Large intestine (tissue), 3 donors: ENCODE results near the gene LRRC52. TPM values are rescaled to one million over a fixed set of nuclear protein-coding genes. Genes with fewer than 3 reads are reported as not detected.
A peak's percentile ranks its signal among the peaks of the same experiment; 100 is the strongest.

Experiments
- DNase-seq, 2 donors: peaks; one replicate each; pipeline versions ENCODE4 v3.0.0 to v3.0.0-alpha.2; 2013
- H3K27ac ChIP-seq: one replicate; pipeline ENCODE4 v1.5.1; 2013; ENCODE audit warnings: low read length
- H3K27me3 ChIP-seq: 2 replicates; pipeline ENCODE4 v1.6.1; 2013; ENCODE audit warnings: low read length; ENCODE audit not compliant: control insufficient read depth, insufficient read depth
- H3K36me3 ChIP-seq: 2 replicates; pipeline ENCODE4 v1.6.1; 2013; ENCODE audit warnings: low read length; ENCODE audit not compliant: control insufficient read depth, insufficient read depth
- H3K4me1 ChIP-seq: one replicate; pipeline ENCODE4 v1.6.1; 2013; ENCODE audit warnings: low read length; ENCODE audit not compliant: control insufficient read depth, insufficient read depth
- H3K4me3 ChIP-seq: one replicate; pipeline ENCODE4 v1.5.1; 2013; ENCODE audit warnings: low read length
- H3K9me3 ChIP-seq: one replicate; pipeline ENCODE4 v1.6.1; 2013; ENCODE audit warnings: mild to moderate bottlenecking, low read depth, low read length, moderate library complexity; ENCODE audit not compliant: control insufficient read depth
- WGBS: methylation state at CpG from one replicate; pipeline ENCODE4 v1.1.5; 2013; ENCODE audit warnings: low lambda C conversion rate; ENCODE audit not compliant: insufficient coverage; 5-methylcytosine and 5-hydroxymethylcytosine counted together
- polyA plus RNA-seq: library from polyadenylated mRNA; unstranded; fragments of 120-200 nt; gene quantifications from one replicate; pipeline ENCODE4 v1.2.1, GENCODE V29; 2013

LRRC52 gene
- polyA plus RNA-seq, 1 donor = not detected

DNA sequence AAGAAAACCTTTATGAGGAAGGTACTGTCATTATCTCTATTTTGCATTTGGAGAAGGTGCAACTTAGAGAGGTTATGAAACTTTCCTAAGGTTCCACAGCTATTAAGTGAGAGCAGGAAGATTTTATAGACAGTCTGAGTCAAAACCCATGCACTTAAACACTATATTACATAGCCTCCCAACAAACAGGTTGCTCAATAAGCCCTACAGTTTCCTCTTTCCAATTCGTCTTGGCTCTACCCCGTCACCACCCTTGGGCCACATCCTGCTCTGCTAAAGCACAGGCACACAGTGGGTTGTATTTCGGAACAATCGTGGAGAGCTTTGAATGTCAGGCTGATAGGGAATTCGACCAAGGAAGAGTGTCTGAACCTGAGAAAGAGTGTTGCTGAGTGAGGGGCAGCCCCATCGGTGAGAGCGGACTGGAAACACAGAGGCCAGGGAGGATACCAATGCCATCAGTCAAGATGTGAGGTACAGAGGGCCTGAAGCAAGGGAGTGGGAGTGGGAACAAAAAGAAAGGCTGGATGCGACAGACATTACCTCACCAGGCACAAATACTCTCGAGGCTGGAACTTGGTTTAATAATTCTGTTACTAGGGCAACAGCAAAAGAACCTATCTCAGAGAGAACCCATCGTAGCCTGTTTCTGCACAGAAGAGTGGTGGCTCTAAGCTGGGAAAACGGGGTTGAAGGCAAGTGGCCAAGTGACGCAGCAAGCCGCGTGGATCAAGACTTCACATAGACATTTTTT, 6.3 kb upstream of the LRRC52 start:
- H3K27me3 ChIP-seq = peaks cover 2% of the 10 kb centered on the region
- WGBS = no CpG with 5 or more reads among the region's 14 CpGs
- H3K4me1 ChIP-seq = no peaks in the 10 kb centered on the region
- no peak overlapping the region for H3K4me3 ChIP-seq
- DNase-seq = no peak
- no peak overlapping the region for H3K27ac ChIP-seq
- H3K36me3 ChIP-seq = no peaks in the 10 kb centered on the region
- no peaks in the 10 kb centered on the region for H3K9me3 ChIP-seq

DNA sequence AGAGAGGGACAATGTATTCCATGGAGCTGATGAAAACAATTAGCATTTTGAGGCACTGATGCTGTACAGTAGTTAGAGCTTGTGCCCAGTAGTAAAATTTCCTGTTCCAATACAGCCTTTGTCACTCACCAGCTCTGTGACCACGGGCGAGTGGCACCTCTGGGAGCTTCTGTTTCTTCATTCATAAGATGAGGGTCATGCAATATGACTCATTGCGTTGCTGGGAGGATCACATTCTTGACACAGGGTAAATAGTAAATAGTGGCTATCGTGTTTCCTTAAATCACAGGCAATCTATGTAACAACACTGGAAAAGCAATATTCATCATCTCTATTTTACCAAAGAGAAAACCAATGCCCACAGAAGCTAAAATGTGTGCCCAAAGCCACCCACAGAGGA, 4.5 kb upstream of the LRRC52 start:
- no peaks in the 10 kb centered on the region for H3K36me3 ChIP-seq

DNA sequence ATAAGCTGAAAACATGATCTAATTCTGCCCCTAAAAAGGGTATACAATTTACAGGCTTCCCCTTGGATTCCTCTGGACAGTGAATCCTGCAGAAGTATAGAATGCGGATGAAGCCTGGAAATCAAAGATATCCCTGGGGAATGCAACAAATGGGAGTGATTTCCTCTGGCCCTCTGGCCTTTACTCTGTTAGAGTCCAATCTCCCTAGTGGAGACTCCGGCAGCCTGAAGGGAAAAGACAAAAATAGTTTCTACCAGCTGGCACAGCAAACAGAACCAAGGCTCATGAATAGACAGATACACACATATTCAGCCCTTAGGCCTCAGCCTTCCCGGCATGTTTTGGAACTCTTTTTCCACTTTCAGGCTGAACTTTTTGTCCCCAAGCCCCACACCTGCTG, 3.9 kb upstream of the LRRC52 start:
- Histone ChIP-seq H3K9me3 (no peaks in the 10 kb centered on the region), H3K27me3 (peaks cover 9% of the 10 kb centered on the region), H3K27ac (no peak overlapping the region), H3K36me3 (no peaks in the 10 kb centered on the region), H3K4me1 (no peaks in the 10 kb centered on the region), H3K4me3 (no peak overlapping the region)
- DNase-seq = no peak
- 100% methylated on average over 1 of the region's 3 CpGs for WGBS

More for the DNA sequence above, 4.5 kb upstream of the LRRC52 start:
- Histone ChIP-seq H3K9me3 (no peaks in the 10 kb centered on the region), H3K27ac (no peak overlapping the region), H3K27me3 (peaks cover 4% of the 10 kb centered on the region), H3K4me3 (no peak overlapping the region), H3K4me1 (no peaks in the 10 kb centered on the region)
- 20% methylated on average over 1 of the region's 4 CpGs for WGBS
- no peak for DNase-seq

DNA sequence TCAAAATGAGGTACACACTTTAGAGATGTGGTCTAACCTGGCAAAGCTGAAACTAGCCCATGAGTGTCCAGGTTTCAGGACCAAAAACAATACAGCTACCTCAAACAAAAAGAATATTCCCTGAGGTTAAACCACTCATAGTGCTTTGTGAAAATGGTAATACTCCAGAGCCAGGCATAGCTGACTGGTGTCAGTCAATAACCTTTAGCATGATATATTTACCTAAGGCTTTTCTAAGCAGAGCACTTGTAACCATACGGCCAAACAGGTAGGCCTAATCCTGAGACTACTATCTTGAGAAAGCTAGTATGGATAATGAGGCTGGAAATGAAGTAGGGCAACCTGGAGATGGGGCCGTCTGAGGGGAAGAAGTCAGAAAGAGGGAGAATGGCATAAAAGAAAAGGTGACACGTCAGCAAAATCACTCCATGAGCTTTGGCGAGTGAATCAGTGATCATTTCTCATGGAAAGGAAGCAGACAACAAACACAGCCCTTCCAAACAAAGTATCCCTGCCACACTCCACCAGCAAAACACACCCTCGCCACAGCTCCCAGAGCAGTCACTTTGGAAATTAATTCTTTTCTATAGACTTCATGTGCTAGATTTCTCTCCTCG, 1.7 kb upstream of the LRRC52 start:
- H3K27ac ChIP-seq = no peak overlapping the region
- H3K27me3 ChIP-seq = peaks cover 10% of the 10 kb centered on the region
- no peaks in the 10 kb centered on the region for H3K4me1 ChIP-seq
- H3K9me3 ChIP-seq = no peaks in the 10 kb centered on the region
- no peak overlapping the region for H3K4me3 ChIP-seq
- 73% methylated on average over 2 of the region's 6 CpGs for WGBS
- DNase-seq = no peak
- no peaks in the 10 kb centered on the region for H3K36me3 ChIP-seq

DNA sequence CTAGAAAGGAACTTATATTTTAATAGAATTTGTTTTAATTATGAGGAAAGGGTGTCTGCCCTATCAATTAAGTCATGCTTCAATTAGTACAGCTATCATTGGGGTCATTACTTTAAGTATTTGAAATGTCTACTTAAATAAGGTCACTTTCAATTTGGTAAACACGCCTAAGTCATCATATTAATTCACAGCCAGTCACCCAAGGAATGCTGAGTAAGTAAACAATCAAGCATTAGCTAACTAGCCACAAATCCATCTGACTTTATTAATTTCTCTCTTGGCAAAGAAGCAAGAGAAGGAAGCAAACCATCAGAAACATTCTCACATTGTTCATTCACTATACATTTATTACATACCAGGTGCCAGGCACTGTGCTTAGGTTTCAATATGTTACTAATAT, 1.2 kb upstream of the LRRC52 start:
- WGBS = no CpG with 5 or more reads among the region's 1 CpG
- DNase-seq = no peak
- Histone ChIP-seq H3K9me3 (no peaks in the 10 kb centered on the region), H3K36me3 (no peaks in the 10 kb centered on the region), H3K4me1 (no peaks in the 10 kb centered on the region), H3K27me3 (peaks cover 10% of the 10 kb centered on the region), H3K4me3 (no peak overlapping the region), H3K27ac (no peak overlapping the region)

DNA sequence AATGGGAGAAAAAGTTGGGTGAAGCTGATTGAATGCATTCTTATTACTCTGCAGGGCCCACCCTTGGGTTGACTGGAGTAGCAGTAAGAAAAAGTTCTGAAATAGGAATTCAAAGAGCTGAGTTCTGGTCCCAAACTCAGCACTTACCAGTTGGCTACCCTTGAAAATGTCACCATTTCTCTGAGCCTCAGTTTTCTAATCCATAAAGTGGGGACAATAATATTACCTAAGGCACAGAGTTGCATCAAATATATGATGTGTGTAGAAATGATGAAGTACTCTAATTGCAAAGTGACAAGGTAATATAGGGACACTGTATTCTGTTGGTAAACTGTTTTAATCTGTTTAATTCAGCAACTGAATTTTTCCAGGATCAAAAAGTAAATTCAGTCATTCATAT, 1.2 kb downstream of the LRRC52 start:
- Histone ChIP-seq H3K9me3 (no peaks in the 10 kb centered on the region), H3K4me1 (no peaks in the 10 kb centered on the region), H3K27me3 (peaks cover 7% of the 10 kb centered on the region), H3K4me3 (no peak overlapping the region), H3K36me3 (no peaks in the 10 kb centered on the region), H3K27ac (no peak overlapping the region)
- DNase-seq = no peak

DNA sequence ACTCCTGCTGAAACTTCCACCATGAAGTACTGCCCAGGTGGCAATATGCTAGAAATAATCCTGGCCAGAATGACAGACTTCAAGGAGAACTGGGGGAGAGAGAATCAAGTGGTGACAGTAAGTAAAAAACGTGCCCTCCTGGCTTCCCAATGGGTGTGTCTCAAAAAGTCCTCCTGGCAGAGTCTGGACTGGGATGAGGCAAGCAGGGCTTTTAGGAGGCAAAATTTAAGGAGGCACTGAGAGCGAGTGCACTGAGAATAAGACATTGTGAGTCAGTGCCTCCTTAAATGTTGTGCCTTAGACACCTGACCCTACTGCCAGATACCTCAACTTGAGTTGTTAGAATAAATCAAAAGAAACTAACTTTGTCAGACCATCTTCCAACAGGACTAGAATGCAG, 2.2 kb downstream of the LRRC52 start:
- H3K27me3 ChIP-seq = peaks cover 7% of the 10 kb centered on the region
- WGBS = no CpG with 5 or more reads among the region's 2 CpGs
- H3K4me1 ChIP-seq = no peaks in the 10 kb centered on the region
- no peak overlapping the region for H3K4me3 ChIP-seq
- DNase-seq = no peak
- H3K27ac ChIP-seq = no peak overlapping the region
- no peaks in the 10 kb centered on the region for H3K9me3 ChIP-seq
- no peaks in the 10 kb centered on the region for H3K36me3 ChIP-seq

DNA sequence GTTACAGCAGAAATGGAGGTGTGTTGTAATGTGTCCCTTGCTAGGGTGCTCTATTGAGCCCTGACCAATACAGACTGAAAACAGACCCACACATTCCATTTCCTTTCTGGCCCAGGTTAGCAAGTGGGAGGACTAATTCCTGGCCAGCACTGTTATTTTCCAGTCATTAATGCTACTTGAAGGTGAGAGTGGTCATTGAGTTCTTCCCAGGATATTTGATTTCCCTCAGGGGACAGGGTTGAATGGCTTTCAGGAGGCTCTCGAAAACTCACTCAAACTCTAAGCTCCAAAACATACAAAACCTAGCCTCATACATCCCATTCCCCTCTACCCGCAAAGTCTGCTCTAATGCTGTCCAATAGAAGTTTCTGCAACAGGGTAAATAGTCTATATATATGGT, 6.2 kb downstream of the LRRC52 start:
- WGBS = no CpG with 5 or more reads among the region's 2 CpGs
- no peak for DNase-seq
- Histone ChIP-seq H3K36me3 (no peaks in the 10 kb centered on the region), H3K4me1 (no peaks in the 10 kb centered on the region), H3K9me3 (no peaks in the 10 kb centered on the region), H3K27ac (no peak overlapping the region), H3K4me3 (no peak overlapping the region), H3K27me3 (peaks cover under 1% of the 10 kb centered on the region)

DNA sequence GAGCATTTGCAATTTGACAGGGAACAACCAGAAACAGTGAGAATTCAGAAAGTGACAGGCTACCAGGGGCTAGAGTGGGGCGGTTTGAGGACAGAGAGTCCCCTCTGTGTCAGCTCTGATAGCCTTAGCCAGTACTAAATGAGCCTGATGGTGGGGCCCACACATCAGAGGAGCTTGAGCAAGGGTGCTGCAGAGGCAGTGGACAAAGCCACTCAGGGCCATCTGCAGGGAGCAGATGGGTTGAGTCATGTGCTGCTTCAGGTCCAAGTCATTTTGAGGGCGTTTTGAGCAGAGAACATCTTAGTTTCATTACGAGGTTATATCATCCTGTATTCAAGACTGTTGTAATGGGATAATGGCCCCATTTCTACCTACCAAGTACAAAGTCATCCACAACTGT, 7.7 kb downstream of the LRRC52 start:
- Histone ChIP-seq H3K27ac (no peak overlapping the region), H3K9me3 (no peaks in the 10 kb centered on the region), H3K4me1 (no peaks in the 10 kb centered on the region), H3K36me3 (no peaks in the 10 kb centered on the region), H3K4me3 (no peak overlapping the region), H3K27me3 (no peaks in the 10 kb centered on the region)
- WGBS = no CpG with 5 or more reads among the region's 3 CpGs
- no peak for DNase-seq

DNA sequence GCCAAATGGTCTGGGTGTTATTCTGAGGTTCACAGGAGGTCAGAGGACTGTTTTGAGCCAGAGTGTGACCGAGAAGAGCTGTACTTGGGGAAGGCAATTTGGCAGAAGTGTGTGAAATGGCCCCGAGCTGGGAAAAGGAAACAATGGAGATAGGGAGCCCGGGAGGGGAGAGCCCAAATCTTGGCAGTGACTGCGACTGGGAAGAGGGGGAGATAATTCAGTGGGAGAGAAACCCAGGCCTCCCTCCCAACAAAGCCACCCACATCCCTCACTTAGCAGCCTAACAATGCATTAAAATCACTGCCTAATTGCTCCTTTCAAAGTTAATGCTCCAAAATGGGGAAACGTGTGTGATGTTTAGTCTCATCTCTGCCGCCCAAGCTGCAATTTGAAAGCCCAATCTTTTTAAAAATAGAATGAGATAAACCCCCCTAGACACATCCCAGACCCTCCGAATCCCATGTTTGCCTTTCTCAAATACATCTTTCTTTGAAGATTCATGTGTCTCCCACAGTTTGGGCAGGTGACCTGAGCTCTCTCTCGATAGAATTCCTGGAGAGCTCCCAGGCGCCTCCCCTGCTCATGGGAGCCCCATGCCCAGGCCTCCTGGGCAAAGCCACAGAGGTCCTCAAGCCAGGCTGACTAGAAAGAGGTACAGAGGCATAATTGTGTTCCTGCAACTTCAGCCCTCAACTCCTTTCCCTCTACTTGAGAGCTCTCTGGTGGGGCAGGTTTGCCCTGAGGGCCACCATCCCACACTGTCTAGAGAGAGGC, 17.3 kb downstream of the LRRC52 start:
- no peaks in the 10 kb centered on the region for H3K4me1 ChIP-seq
- no peak overlapping the region for H3K27ac ChIP-seq
- H3K36me3 ChIP-seq = no peaks in the 10 kb centered on the region
- H3K9me3 ChIP-seq = no peaks in the 10 kb centered on the region
- no peak overlapping the region for H3K4me3 ChIP-seq
- peaks cover 8% of the 10 kb centered on the region for H3K27me3 ChIP-seq
- 100% methylated on average over 1 of the region's 9 CpGs for WGBS
- DNase-seq = peak in 1 of 2 donors; percentile 6
